Esophagus squamous epithelium (tissue), 4 donors: ENCODE data around the gene PTPRT.

Experiments used
- POLR2A ChIP-seq, 4 donors: fragments of 450-650 bp; IDR thresholded peaks; one replicate each; pipeline ENCODE4 v1.6.1; 2017; ENCODE audit warnings: antibody characterized with exemption in 4 of 4, mild to moderate bottlenecking in 4 of 4, moderate library complexity in 3 of 4
- TF ChIP-seq, protein P1 (sequence below), 6 experiments: fragments of 450-650 bp in 4 of 6; fragments of 200-600 bp in 2 of 6; sonication (generic) in 2 of 6; IDR thresholded peaks; one replicate each; pipeline ENCODE4 v1.5.1; 2016 to 2019; ENCODE audit warnings: antibody characterized with exemption in 6 of 6, mild to moderate bottlenecking in 4 of 6, moderate library complexity in 4 of 6

DNA sequence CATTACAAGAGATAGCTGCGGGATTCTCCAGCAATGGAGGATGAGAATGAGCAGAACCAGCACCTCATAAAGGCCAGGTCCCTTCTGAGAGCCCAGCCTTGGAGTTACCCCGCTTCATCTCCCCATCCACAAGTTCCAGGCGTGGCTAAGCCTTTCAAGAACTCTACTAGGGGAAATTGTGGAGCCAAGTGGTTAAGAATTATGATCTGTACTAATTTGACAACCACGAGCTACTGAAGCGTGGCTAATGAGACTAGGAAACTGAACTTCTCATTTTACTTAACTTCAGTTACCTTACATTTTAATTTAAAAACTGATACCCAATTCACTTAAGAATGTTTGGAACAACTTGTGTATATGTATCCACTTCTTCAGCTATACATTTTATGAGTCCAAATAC lies 401.0 kb downstream of the PTPRT start:
- TF ChIP-seq, protein P1, sequence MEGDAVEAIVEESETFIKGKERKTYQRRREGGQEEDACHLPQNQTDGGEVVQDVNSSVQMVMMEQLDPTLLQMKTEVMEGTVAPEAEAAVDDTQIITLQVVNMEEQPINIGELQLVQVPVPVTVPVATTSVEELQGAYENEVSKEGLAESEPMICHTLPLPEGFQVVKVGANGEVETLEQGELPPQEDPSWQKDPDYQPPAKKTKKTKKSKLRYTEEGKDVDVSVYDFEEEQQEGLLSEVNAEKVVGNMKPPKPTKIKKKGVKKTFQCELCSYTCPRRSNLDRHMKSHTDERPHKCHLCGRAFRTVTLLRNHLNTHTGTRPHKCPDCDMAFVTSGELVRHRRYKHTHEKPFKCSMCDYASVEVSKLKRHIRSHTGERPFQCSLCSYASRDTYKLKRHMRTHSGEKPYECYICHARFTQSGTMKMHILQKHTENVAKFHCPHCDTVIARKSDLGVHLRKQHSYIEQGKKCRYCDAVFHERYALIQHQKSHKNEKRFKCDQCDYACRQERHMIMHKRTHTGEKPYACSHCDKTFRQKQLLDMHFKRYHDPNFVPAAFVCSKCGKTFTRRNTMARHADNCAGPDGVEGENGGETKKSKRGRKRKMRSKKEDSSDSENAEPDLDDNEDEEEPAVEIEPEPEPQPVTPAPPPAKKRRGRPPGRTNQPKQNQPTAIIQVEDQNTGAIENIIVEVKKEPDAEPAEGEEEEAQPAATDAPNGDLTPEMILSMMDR (IDR thresholded peaks at IDR 0.05) = no peak
- TF ChIP-seq POLR2A (IDR thresholded peaks at IDR 0.05) = no peak
